Right lobe of liver (tissue), 4 donors: ENCODE results near the gene WFIKKN2.

ENCODE experiments used
- CTCF ChIP-seq, 4 donors: fragments of 200-600 bp in 3 of 4; fragments of 450-650 bp in 1 of 4; IDR thresholded peaks; one replicate each; pipeline versions ENCODE4 v1.5.1 to v1.8.0; 2016 to 2022; ENCODE audit warnings: antibody characterized with exemption in 4 of 4, mild to moderate bottlenecking in 2 of 4
- POLR2A ChIP-seq: fragments of 450-650 bp; IDR thresholded peaks from one replicate; pipeline ENCODE4 v1.6.1; 2017; ENCODE audit warnings: antibody characterized with exemption, mild to moderate bottlenecking
- donor health status: DM: no; HTN: no; CAD: no.
- donor health status: DM: no; HTN: no; CAD: no.
- donor health status: DM: no; HTN: yes; CAD: no.

GRCh38 chr17:50890675-50891516 is 55.5 kb downstream of the WFIKKN2 start:
- TF ChIP-seq CTCF (IDR thresholded peaks at IDR 0.05), result no peak
- TF ChIP-seq POLR2A, result no peak
